NCI-H2107 (cell line): ENCODE results near the gene TMCO5A.
"Not testable (repeated sequence)": the region's sequence is repeated elsewhere in the genome, so short reads cannot be mapped to it uniquely, and the experiment has no call there.

Source experiments
- DNase-seq: peaks from one replicate; lab custom pipeline; 2025; lab: John Stamatoyannopoulos, UW

The TMCO5A gene

DNA sequence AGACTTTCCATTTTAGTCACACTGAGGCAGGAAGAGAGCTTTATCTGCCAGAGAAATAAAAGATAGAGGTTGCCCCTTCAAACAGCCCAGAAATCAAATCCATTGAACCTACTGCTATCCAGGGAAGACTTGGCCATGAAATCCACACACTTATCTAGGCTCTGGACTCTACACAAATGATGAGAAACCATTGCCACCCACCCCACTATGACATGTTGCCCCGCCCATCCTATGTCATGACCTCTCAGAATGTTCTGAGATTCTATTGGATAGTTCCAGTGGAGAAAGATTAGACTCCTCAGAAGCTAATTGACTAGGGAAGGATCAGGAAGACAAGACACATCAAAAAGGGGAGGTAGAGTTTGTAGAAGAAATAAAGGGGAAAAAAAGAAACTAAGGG lies at the start of gene TMCO5A:
TMCO5A (plus strand) TSS at position 301 of the 400 bp plus-strand sequence. CDS start 1,684 bp downstream, outside the sequence.
- DNase-seq: no peak

DNA sequence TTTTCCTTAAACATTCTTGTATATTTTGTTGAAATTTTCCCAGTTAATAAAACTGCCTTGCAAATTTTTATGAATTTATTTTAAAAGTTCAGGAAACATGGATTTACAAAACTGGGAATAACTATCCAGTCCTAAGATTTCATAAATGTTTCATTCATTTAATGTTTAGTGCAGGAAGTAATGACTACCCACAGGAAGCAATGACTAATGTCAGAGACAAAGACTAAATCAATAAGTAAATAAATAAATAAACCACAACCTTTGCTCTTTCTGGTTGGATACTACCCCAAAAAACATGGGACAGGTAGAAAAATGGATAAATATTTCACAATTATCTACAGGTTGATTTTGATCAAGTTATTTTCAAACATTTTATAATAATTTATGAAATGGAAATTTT lies 48.8 kb upstream of the TMCO5A start:
- DNase-seq: no peak

DNA sequence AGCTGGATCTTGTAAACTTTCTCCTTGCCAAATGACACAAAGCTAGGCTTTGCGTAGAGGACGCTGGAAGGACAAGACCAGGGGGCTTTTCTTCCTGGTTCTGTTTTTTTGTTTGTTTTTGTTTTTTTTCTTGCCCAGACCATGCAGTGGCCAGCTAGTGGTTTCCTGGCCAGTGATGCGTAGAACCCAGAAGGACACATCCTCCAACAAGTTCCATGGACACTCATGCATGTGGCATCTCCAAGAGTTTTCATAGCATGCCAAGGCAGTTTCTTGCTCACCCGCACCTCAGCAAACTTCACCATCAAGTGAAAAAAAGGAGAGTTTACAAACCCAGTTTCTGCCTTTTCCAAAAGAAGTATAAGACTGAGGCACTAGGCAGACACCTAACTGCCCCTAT lies 46.1 kb upstream of the TMCO5A start:
- no peak for DNase-seq

GRCh38 chr15:37891766-37892368 lies 42.6 kb upstream of the TMCO5A start:
- DNase-seq: no peak

DNA sequence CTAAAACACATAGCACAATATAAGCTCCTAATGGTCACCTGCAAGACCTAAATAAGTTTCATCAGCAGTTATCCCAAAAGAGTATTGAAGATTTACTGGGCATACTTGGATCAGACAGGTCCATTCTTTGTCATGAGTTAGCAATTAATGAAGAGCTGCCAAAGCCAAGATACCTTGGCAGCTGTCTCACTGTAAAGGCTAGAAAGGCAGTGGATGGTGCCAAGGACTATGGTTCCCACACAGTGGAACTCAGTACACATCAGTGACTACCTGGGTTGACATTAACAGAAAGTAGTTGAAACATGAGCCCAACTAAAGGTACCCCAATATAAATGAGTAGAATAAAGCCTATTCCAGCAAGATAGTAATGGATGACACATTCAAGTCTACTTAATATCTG lies 41.1 kb upstream of the TMCO5A start:
- DNase-seq: no peak

DNA sequence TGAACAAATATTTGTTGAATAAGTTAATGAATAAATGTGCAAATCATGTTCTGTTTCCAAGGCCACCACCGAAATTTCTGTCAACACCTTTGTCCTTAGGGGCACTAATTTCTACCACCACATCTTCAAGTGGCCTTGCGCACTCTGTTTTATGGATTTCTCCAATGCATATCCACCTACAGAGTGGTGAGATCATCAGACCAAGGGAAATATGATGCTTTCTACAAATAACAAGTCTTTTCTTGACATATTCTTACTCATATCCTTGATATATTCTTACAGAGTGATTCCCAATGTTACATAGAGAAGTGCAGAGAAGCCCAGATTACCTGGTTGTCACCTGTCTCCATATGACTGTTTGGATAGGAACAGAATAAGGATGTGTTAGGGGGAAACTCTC lies 36.1 kb upstream of the TMCO5A start:
- DNase-seq: no peak

- DNase-seq: no peak
Observed at GRCh38 chr15:37900326-37901221, 33.9 kb upstream of the TMCO5A start.

DNA sequence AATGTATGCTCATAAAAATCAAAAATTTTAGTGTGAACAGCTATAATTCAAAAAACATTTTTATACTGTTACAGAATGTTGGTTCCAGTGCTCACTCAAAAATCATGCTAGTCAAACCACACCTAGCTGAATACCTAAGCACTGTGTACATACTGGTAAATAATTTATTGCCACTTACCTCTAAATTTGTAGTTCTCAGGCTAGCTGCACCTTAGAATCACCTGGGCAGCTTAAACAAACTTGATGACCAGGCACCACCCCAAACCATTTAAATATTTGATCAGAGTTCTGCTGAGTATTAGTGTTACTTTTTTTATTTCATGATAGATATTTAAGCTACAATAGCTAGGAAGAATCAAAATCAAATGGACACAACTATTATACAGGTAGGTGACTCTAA lies 32.3 kb upstream of the TMCO5A start:
- DNase-seq: no peak

DNA sequence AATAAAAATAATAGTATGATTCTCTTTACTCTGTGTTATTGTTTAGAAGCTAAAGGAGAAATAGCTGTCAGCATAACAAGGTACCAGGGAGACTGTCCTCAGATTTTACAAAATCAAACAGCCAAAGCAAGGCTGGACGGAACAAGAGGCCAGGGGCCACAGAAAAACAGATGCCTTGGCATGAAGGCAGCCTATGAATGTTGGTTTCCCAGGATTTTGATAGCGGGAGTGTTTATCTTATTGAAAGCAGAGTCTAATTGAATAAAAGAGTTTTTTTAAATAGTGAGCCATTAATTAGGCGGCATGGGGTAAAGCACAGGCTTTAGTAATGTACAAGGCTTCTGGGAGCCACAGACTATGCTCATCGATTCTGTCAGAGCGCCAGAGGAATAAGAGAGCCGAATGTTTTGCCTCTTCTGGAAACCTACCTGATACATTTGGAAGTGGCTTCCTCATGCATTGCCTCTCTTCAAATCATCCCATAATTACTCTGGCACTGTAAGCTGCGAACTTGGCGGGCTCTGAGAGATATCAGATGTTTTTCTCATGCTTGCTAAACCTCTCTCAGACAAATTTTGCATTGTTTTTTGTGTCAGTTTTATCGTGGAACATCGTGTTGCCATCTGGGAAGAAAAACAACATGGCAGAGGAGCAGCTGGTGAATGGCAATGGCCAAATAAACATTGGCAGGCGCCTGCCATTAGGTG lies 30.4 kb upstream of the TMCO5A start:
- no peak for DNase-seq

DNA sequence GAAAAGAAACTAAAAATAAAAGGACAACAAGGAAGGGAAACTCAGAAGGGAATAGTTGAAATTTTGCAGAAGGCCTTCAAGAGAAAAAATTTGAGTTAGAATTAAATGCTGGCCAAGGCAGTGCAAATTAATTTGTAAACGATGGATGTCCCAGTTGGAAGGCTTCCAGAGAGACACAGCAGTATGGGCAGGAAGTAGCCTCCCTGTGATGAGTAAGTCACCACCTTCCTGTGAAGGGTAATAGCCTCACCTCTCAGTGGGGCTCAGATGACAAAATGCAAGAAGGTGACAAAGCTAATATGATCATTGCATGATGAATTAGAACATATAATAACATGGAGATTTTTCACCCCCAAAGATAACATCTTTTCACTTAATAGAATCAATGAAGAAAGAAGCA lies 27.3 kb upstream of the TMCO5A start:
- DNase-seq: no peak

- no peak for DNase-seq
Observed at GRCh38 chr15:37921527-37922385, 12.7 kb upstream of the TMCO5A start.

DNA sequence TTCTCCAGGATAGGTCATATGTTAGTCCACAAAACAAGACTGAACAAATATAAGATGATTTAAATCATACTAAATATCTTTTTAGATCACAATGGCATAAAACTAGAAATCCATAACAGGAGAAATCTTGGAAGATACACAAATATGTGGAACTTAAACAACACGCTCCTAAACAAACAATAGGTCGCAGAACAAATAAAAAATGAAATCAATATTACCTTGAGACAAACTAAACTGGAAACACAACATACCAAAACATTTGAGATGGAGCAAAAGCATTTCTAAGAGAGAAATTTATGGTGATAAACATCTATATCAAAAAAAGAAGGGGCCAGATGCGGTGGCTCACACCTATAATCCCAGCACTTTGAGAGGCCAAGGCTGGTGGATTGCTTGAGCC lies 8.3 kb upstream of the TMCO5A start:
- DNase-seq: no peak

- no peak for DNase-seq
Observed at GRCh38 chr15:37929238-37929637, 5.2 kb upstream of the TMCO5A start.

DNA sequence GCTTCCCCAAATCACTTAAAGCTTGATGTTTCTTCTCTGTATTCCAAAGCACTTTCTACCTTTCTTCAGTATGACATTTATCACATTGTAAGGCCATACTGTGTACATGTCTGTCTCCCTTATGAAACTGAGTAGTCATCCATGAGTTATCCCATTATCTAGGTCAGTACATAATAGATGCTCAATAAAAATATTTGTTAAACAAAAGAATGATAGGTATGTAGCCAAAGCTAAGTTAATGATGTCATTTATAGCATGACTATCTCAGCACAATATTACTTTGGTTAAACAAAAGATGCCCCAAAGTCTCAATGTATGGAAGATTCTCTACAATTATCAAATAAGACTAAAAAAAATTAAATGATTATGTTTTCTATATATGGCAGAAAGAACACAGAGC lies 3.1 kb upstream of the TMCO5A start:
- DNase-seq: no peak

DNA sequence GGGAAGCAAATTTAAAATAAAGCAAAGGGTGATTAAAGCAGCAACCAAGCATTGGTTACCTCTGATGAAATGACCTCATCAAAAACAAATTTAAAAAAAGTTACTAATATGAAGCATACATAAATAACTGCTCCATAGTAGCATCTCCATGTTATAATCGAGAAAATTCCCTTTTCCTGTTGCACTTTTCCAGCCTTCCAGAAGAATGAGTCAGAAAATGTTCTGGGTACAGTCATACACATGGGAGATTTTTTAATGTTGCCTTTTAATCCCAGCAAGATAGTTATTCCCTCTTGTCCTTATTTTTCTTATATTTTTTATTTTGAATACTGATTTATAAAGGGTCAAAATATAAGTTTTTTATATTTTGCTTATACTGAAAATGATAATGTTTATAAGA lies 2.6 kb upstream of the TMCO5A start:
- DNase-seq: no peak

DNA sequence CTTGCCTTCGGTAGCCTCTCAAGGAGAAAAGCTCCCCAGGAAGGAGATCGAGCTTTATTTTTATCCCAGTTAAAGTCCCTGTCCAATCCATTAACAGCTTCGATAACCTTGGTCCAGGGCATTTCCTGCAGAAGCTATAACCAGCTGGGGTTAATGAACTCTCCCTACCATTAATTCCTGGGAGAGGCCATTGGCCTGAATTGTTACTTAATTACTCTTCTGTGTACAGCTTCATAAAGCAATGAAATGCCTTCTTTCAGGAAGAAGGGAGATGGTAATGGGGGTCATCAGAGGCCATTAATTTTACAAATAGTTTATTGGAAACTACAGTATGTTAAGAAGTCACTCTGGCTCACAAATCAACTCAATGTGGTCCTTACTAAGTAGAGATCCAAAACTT lies 1.9 kb upstream of the TMCO5A start:
- DNase-seq: no peak

- no peak for DNase-seq
Observed at GRCh38 chr15:37933666-37934065, 774 bp upstream of the TMCO5A start.

DNA sequence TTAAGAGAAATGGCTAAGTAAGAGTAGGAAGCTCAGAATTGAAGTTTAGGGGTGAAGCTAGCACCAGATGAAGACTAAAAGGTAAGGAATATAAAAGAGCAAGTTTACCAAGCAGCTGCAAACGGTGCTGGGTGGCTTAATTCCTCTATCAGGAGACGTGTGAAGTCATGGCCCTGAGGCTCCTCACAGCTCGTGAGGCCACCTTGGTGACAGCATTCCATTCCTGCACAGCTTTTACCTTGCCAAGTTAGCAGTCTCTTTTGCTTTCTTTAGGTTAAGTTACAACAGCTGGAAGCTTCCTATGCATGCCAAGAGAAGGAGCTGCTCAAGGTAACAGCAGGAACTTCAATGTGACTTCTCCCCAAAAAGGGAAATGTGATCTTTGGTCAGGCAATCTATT lies 6.4 kb downstream of the TMCO5A start:
- DNase-seq: no peak

DNA sequence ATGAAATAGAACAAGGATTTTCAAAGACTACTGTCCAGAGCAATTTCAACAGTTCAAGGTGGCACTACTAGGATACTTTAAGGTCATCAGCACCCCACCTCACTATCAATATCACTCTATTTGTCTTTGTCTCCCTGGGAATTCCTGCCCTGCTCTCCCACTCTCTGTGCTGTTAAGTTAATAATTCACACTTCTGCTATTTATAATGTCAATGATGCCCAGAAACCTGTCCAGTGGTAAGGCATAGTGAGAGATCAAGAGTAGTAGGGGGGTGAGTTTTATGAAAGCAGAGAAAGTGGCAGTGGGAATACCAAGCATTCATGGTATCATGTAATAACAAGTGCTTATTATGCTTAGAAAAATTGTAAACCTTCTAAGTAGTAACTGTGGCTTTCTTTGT lies 7.3 kb downstream of the TMCO5A start:
- DNase-seq: no peak

- DNase-seq: no peak
Observed at GRCh38 chr15:37951999-37952398, 17.6 kb downstream of the TMCO5A start.

DNA sequence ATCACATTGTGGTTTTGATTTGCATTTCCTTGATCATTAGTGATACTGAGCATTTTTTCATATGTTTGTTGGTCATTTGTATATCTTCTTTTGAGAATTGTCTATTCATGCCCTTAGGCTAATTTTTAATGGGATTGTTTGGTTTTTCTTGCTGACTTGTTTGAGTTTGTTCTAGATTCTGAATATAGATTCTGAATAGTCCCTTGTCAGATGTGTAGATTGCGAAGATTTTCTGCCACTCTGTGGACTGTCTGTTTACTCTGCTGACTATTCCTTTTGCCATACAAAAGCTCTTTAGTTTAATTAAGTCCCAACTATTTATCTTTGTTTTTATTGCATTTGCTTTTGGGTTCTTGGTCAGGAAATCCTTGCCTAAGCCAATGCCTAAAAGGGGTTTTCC lies 26.3 kb downstream of the TMCO5A start:
- DNase-seq: not testable (repeated sequence)

GRCh38 chr15:37967788-37968187 lies 33.3 kb downstream of the TMCO5A start:
- no peak for DNase-seq
